B cell (primary cell): ENCODE results near the gene SKAP1. TPM values are rescaled to one million over a fixed set of nuclear protein-coding genes. Genes with fewer than 3 reads are reported as not detected.

Experiments used
- ATAC-seq: fragments of 200-7000 bp; cut with Tn5 transposase; one replicate; pipeline ENCODE4 v1.10.0; 2021; ENCODE audit warnings: low read depth, mild to moderate bottlenecking, moderate number of reproducible peaks, moderate library complexity
- CTCF ChIA-PET: fragments of 350-600 bp; sonication (Branson Sonifier 250); formaldehyde crosslinking; loops from one replicate; lab custom pipeline; 2021; ENCODE audit warnings: antibody characterized with exemption, inconsistent platforms; lab: Charles Lee
- POLR2A ChIA-PET: fragments of 350-600 bp; sonication (Branson Sonifier 250); formaldehyde crosslinking; loops from one replicate; lab custom pipeline; 2021; ENCODE audit warnings: antibody characterized with exemption; lab: Charles Lee
- DNase-seq: peaks from one replicate; pipeline ENCODE4 v3.0.0; 2013
- H2AFZ ChIP-seq: 2 replicates; pipeline ENCODE4 v1.6.1; 2012; ENCODE audit warnings: mild to moderate bottlenecking, low read depth, low read length; ENCODE audit not compliant: insufficient read depth, poor library complexity, severe bottlenecking
- H3K27ac ChIP-seq, 2 donors: 1 replicate in 1 of 2; 2 replicates in 1 of 2; pipeline ENCODE4 v1.5.1; 2012 to 2013; ENCODE audit warnings: low read length in 2 of 2, mild to moderate bottlenecking in 2 of 2, moderate library complexity in 1 of 2
- H3K27me3 ChIP-seq, 4 experiments: fragments of 200-600 bp in 1 of 4; sonication (generic) in 1 of 4; replicated peaks in 1 of 4; 1 replicate in 2 of 4; 2 replicates in 2 of 4; pipeline versions ENCODE4 v1.6.1 to v1.7.0; 2013 to 2016; ENCODE audit warnings: low read length in 3 of 4, mild to moderate bottlenecking in 2 of 4, mixed read lengths in 1 of 4, moderate library complexity in 1 of 4; ENCODE audit not compliant: insufficient read depth in 4 of 4, control insufficient read depth in 3 of 4; ENCODE audit errors: control extremely low read depth in 1 of 4
- H3K36me3 ChIP-seq, 2 experiments: replicated peaks in 1 of 2; 1 replicate in 1 of 2; 2 replicates in 1 of 2; pipeline versions ENCODE4 v1.6.1 to v1.7.1; 2013; ENCODE audit warnings: low read length in 1 of 2; ENCODE audit not compliant: insufficient read depth in 2 of 2, control insufficient read depth in 1 of 2; ENCODE audit errors: control extremely low read depth in 1 of 2, extremely low read depth in 1 of 2
- H3K4me1 ChIP-seq, 2 donors: fragments of 200-600 bp in 1 of 2; sonication (generic) in 1 of 2; 1 replicate in 1 of 2; 2 replicates in 1 of 2; pipeline versions ENCODE4 v1.5.1 to v1.6.1; 2013 to 2017; ENCODE audit warnings: low read length in 2 of 2; ENCODE audit not compliant: control insufficient read depth in 2 of 2, insufficient read depth in 2 of 2
- H3K4me2 ChIP-seq: replicated peaks from 2 replicates; pipeline ENCODE3; 2012; ENCODE audit warnings: mild to moderate bottlenecking, low read depth, low read length; ENCODE audit not compliant: poor library complexity, severe bottlenecking
- H3K4me3 ChIP-seq, 5 experiments: fragments of 200-600 bp in 1 of 5; sonication (generic) in 1 of 5; 1 replicate in 3 of 5; 2 replicates in 2 of 5; pipeline versions ENCODE4 v1.5.1 to v1.7.0; 2011 to 2016; ENCODE audit warnings: low read length in 4 of 5, mild to moderate bottlenecking in 4 of 5, low read depth in 2 of 5, control low read depth in 1 of 5, moderate library complexity in 1 of 5; ENCODE audit not compliant: insufficient read depth in 1 of 5; ENCODE audit errors: control extremely low read depth in 1 of 5, extremely low read depth in 1 of 5
- H3K79me2 ChIP-seq: fragments of 200-600 bp; sonication (generic); one replicate; pipeline ENCODE4 v1.6.0; 2016; ENCODE audit warnings: low read length; ENCODE audit not compliant: control insufficient read depth, insufficient read depth
- H3K9ac ChIP-seq: fragments of 200-600 bp; sonication (generic); 2 replicates; pipeline ENCODE4 v1.6.1; 2017; ENCODE audit warnings: mild to moderate bottlenecking, low read length, moderate library complexity
- H3K9me3 ChIP-seq, 3 donors: one replicate each; pipeline versions ENCODE4 v1.6.1 to v1.7.1; 2013; ENCODE audit warnings: low read length in 2 of 3; ENCODE audit not compliant: control insufficient read depth in 2 of 3, insufficient read depth in 1 of 3; ENCODE audit errors: control extremely low read depth in 1 of 3
- H4K20me1 ChIP-seq: 2 replicates; pipeline ENCODE4 v1.6.0; 2012; ENCODE audit warnings: mild to moderate bottlenecking, low read length; ENCODE audit not compliant: insufficient read depth, control insufficient read depth, poor library complexity, severe bottlenecking
- H3K27ac Mint-ChIP-seq: one replicate; pipeline ENCODE4 v1.8.0; 2021; ENCODE audit warnings: mixed read lengths
- H3K27me3 Mint-ChIP-seq: one replicate; pipeline ENCODE4 v1.8.0; 2021; ENCODE audit warnings: mixed read lengths
- H3K4me1 Mint-ChIP-seq: one replicate; pipeline ENCODE4 v1.8.0; 2021; ENCODE audit warnings: mixed read lengths
- H3K4me3 Mint-ChIP-seq: one replicate; pipeline ENCODE4 v1.8.0; 2021; ENCODE audit warnings: mixed read lengths
- H3K9me3 Mint-ChIP-seq: one replicate; pipeline ENCODE4 v1.8.0; 2022; ENCODE audit warnings: mixed read lengths; ENCODE audit not compliant: insufficient read depth
- EZH2 ChIP-seq: IDR thresholded peaks from 2 replicates; pipeline ENCODE4 v1.6.1; 2012; ENCODE audit warnings: borderline replicate concordance, low read depth, mild to moderate bottlenecking, moderate library complexity, low read length; ENCODE audit not compliant: insufficient read depth, poor library complexity, severe bottlenecking
- WGBS: methylation state at CpG from one replicate; pipeline ENCODE4 v1.1.5; 2013; ENCODE audit warnings: missing lambda C conversion rate; ENCODE audit not compliant: insufficient coverage; 5-methylcytosine and 5-hydroxymethylcytosine counted together
- intact Hi-C: fragments of 100-400 bp; cut with micrococcal nuclease; formaldehyde crosslinking; loops from one replicate; pipeline ENCODE4 v1.10.0; 2022
- polyA plus RNA-seq: library from polyadenylated mRNA; depleted of rRNA; stranded (reverse); fragments of >200 nt; gene quantifications from 2 replicates; pipeline ENCODE4 v1.2.3, GENCODE V29; 2012
- total RNA-seq, 2 donors: library from RNA; stranded (reverse); fragments of 120-200 nt in 1 of 2; gene quantifications; 1 replicate in 1 of 2; 2 replicates in 1 of 2; pipeline versions ENCODE4 v1.2.3 to v1.2.4, GENCODE V29; 2013 to 2022
- TF ChIP-seq, protein P1 (sequence below): fragments of 200-600 bp; IDR thresholded peaks from one replicate; pipeline ENCODE4 v1.8.0; 2022; ENCODE audit warnings: antibody characterized with exemption, mild to moderate bottlenecking

Gene SKAP1
- total and polyA plus RNA-seq, 2 donors (not counting 1 experiment from before 2014, with no cell fraction given), result 33.1 to 37.3 TPM

DNA sequence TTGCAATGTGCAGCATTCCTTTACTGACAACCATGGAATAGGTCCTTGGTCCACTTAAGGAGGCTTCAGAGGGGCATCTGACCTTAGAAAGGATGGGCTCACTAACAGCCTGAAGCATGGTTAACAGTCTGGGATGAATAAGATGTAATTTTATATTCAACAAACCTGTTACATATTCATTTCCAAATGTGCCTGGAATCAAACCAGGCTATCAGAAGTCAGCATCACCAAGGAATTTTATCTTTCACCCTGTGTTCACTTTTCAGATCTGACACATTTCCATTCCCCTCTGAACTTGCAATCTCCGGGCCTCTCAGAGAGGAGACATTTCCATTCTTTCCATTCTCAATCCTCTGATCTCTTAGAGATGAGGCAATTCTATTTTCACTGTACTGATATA, 260.1 kb downstream of the SKAP1 start:
- ChIA-PET POLR2A (no interaction called here), CTCF (no interaction called here)
- H3K4me1 Mint-ChIP-seq, result no peaks in the 10 kb centered on the region
- intact Hi-C loops, result no loop called here
- H3K4me3 Mint-ChIP-seq, result no peak overlapping the region
- Histone ChIP-seq H3K27me3 (no peaks in the 10 kb centered on the region), H3K27ac (no peak overlapping the region), H3K9ac (no peak overlapping the region), H3K36me3 (peaks cover 0 to 3% of the 10 kb centered on the region in 2 experiments), H3K9me3 (no peaks in the 10 kb centered on the region), H3K4me2 (no peak overlapping the region), H3K79me2 (no peaks in the 10 kb centered on the region), H3K4me3 (no peak overlapping the region), H3K4me1 (no peaks in the 10 kb centered on the region), H4K20me1 (no peaks in the 10 kb centered on the region), H2AFZ (no peak overlapping the region)
- no peak for DNase-seq
- H3K27ac Mint-ChIP-seq, result no peak overlapping the region
- ATAC-seq, result no peak
- TF ChIP-seq, protein P1, sequence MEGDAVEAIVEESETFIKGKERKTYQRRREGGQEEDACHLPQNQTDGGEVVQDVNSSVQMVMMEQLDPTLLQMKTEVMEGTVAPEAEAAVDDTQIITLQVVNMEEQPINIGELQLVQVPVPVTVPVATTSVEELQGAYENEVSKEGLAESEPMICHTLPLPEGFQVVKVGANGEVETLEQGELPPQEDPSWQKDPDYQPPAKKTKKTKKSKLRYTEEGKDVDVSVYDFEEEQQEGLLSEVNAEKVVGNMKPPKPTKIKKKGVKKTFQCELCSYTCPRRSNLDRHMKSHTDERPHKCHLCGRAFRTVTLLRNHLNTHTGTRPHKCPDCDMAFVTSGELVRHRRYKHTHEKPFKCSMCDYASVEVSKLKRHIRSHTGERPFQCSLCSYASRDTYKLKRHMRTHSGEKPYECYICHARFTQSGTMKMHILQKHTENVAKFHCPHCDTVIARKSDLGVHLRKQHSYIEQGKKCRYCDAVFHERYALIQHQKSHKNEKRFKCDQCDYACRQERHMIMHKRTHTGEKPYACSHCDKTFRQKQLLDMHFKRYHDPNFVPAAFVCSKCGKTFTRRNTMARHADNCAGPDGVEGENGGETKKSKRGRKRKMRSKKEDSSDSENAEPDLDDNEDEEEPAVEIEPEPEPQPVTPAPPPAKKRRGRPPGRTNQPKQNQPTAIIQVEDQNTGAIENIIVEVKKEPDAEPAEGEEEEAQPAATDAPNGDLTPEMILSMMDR, result no peak
- no peak for TF ChIP-seq EZH2
- H3K27me3 Mint-ChIP-seq, result no peaks in the 10 kb centered on the region
- no peaks in the 10 kb centered on the region for H3K9me3 Mint-ChIP-seq
- WGBS, result no CpG with 5 or more reads among the region's 1 CpG

DNA sequence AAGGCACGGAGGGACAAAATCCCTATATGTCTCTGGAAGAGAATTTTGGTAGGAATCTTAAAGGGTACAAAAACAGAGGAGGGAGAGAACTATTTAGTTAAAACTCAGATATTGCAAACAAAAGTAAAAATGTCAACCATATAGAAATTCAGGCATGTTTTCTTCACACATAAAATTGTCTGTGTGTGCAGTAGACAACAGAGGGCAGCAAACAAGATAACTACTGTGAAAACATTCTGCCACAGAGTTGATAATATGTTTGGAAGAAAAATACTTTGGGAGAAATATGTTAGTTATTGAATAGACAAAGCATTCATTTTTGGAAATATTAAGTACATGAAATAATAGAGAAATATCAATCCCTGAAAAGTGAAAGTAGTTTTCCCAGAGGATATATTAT, 266.2 kb downstream of the SKAP1 start:
- Mint-ChIP-seq H3K27me3 (no peaks in the 10 kb centered on the region), H3K4me3 (no peak overlapping the region), H3K4me1 (peaks cover 4% of the 10 kb centered on the region), H3K9me3 (no peaks in the 10 kb centered on the region), H3K27ac (no peak overlapping the region)
- intact Hi-C loops, result no loop called here
- DNase-seq, result no peak
- Histone ChIP-seq H3K4me3 (no peak overlapping the region), H3K27ac (no peak overlapping the region), H3K9me3 (no peaks in the 10 kb centered on the region), H3K4me1 (no peaks in the 10 kb centered on the region), H3K79me2 (no peaks in the 10 kb centered on the region), H2AFZ (no peak overlapping the region), H3K9ac (no peak overlapping the region), H3K36me3 (peaks cover 0 to 16% of the 10 kb centered on the region in 2 experiments), H3K4me2 (no peak overlapping the region), H4K20me1 (no peaks in the 10 kb centered on the region), H3K27me3 (no peaks in the 10 kb centered on the region)
- CTCF ChIA-PET, result interaction anchor here (0.6 to 0.9 kb wide), 2 partner anchors 16 to 473 kb away, joined by 3 read pairs; no protein-coding TSS in a partner anchor
- ATAC-seq, result no peak
- POLR2A ChIA-PET, result no interaction called here
- WGBS, result no CpG with 5 or more reads among the region's 1 CpG
- TF ChIP-seq EZH2, result no peak
- TF ChIP-seq, protein P1, result no peak
